Measurements from ENCODE around the gene TBC1D22A.

- TF ChIP-seq SIN3A (IDR thresholded peaks at IDR 0.05; ENCODE audit: borderline replicate concordance, low read depth, low read length) (no peak), CTCF (IDR thresholded peaks at IDR 0.05) (no peak), POLR2AphosphoS5 (IDR thresholded peaks at IDR 0.05; ENCODE audit: low read depth, low read length) (no peak), JUND (IDR thresholded peaks at IDR 0.05) (no peak), MXI1 (IDR thresholded peaks at IDR 0.05; ENCODE audit: low read depth, low read length) (no peak), TAF1 (IDR thresholded peaks at IDR 0.05; ENCODE audit: borderline replicate concordance, low read depth, low read length) (no peak), MAX (IDR thresholded peaks at IDR 0.05; ENCODE audit: low read depth) (no peak), EP300 (IDR thresholded peaks at IDR 0.05; ENCODE audit: borderline replicate concordance in 1 of 2, low read depth in 1 of 2, low read length in 1 of 2) (no peak), EZH2phosphoT487 (IDR thresholded peaks at IDR 0.05; ENCODE audit: borderline replicate concordance, low read depth) (no peak), USF1 (IDR thresholded peaks at IDR 0.05; ENCODE audit: borderline replicate concordance, low read depth) (no peak), TEAD4 (IDR thresholded peaks at IDR 0.05; ENCODE audit: borderline replicate concordance, insufficient read depth) (no peak), GATA2 (CRISPR knock-in tag; IDR thresholded peaks at IDR 0.05) (no peak), SMC3 (IDR thresholded peaks at IDR 0.05; ENCODE audit: low read depth, low read length) (no peak), FOSL2 (IDR thresholded peaks at IDR 0.05; ENCODE audit: borderline replicate concordance, low read depth) (no peak)
Observed at GRCh38 chr22:47115921-47116320, 353.5 kb downstream of the TBC1D22A start.
